Measurements from ENCODE around the gene DNAAF9.

The DNAAF9 gene

GRCh38 chr20:3434232-3434631, 26.8 kb upstream of the DNAAF9 start:
- Histone ChIP-seq H4K20me1 (ENCODE audit: insufficient read depth, low read length, poor library complexity, severe bottlenecking) (no peaks in the 10 kb centered on the region), H3K4me3 (ENCODE audit: low read length, poor library complexity, severe bottlenecking) (no peak overlapping the region), H3K4me1 (ENCODE audit: insufficient read depth, low read length, poor library complexity, severe bottlenecking) (no peaks in the 10 kb centered on the region), H3K9ac (ENCODE audit: low read depth, low read length, poor library complexity, severe bottlenecking) (no peak overlapping the region), H3K79me2 (ENCODE audit: insufficient read depth, low read length) (no peaks in the 10 kb centered on the region), H2AFZ (ENCODE audit: low read length) (no peak overlapping the region), H3F3A (ENCODE audit: low read depth) (no peaks in the 10 kb centered on the region), H3K4me2 (ENCODE audit: low read depth, low read length, poor library complexity, severe bottlenecking) (no peak overlapping the region), H3K9me3 (ENCODE audit: insufficient read depth, low read depth, low read length) (no peaks in the 10 kb centered on the region), H3K27me3 (ENCODE audit: insufficient read depth, low read length, poor library complexity, severe bottlenecking) (no peaks in the 10 kb centered on the region), H3K36me3 (ENCODE audit: insufficient read depth, low read length) (no peaks in the 10 kb centered on the region), H3K9me2 (replicated peaks; ENCODE audit: low read depth, low read length) (no peaks in the 10 kb centered on the region)
- TF ChIP-seq CTCF (conservative IDR thresholded peaks at IDR 0.05; ENCODE audit: low read length) (no peak), EZH2phosphoT487 (IDR thresholded peaks at IDR 0.05; ENCODE audit: borderline replicate concordance) (no peak)

- no peaks in the 10 kb centered on the region for H3K9me3 ChIP-seq (ENCODE audit: insufficient read depth, low read depth, low read length)
- H2AFZ ChIP-seq (ENCODE audit: low read length) = no peak overlapping the region
- TF ChIP-seq CTCF (conservative IDR thresholded peaks at IDR 0.05; ENCODE audit: low read length) = no peak
- no peak for TF ChIP-seq EZH2phosphoT487 (IDR thresholded peaks at IDR 0.05; ENCODE audit: borderline replicate concordance)
Measured at GRCh38 chr20:3433744-3434143, 26.3 kb upstream of the DNAAF9 start.

GRCh38 chr20:3432844-3433243, 25.4 kb upstream of the DNAAF9 start:
- no peak overlapping the region for H2AFZ ChIP-seq (ENCODE audit: low read length)
- no peaks in the 10 kb centered on the region for H3F3A ChIP-seq (ENCODE audit: low read depth)
- H3K36me3 ChIP-seq (ENCODE audit: insufficient read depth, low read length) = no peaks in the 10 kb centered on the region
- no peaks in the 10 kb centered on the region for H3K79me2 ChIP-seq (ENCODE audit: insufficient read depth, low read length)
- no peaks in the 10 kb centered on the region for H4K20me1 ChIP-seq (ENCODE audit: insufficient read depth, low read length, poor library complexity, severe bottlenecking)
- no peak overlapping the region for H3K9ac ChIP-seq (ENCODE audit: low read depth, low read length, poor library complexity, severe bottlenecking)
- H3K4me3 ChIP-seq (ENCODE audit: low read length, poor library complexity, severe bottlenecking) = no peak overlapping the region
- no peak overlapping the region for H3K4me2 ChIP-seq (ENCODE audit: low read depth, low read length, poor library complexity, severe bottlenecking)
- H3K9me2 ChIP-seq (replicated peaks; ENCODE audit: low read depth, low read length) = no peaks in the 10 kb centered on the region
- no peaks in the 10 kb centered on the region for H3K9me3 ChIP-seq (ENCODE audit: insufficient read depth, low read depth, low read length)
- H3K4me1 ChIP-seq (ENCODE audit: insufficient read depth, low read length, poor library complexity, severe bottlenecking) = no peaks in the 10 kb centered on the region
- no peaks in the 10 kb centered on the region for H3K27me3 ChIP-seq (ENCODE audit: insufficient read depth, low read length, poor library complexity, severe bottlenecking)
- TF ChIP-seq EZH2phosphoT487 (IDR thresholded peaks at IDR 0.05; ENCODE audit: borderline replicate concordance) (no peak), CTCF (conservative IDR thresholded peaks at IDR 0.05; ENCODE audit: low read length) (no peak)

More at GRCh38 chr20:3433744-3434143, 26.3 kb upstream of the DNAAF9 start:
- no peaks in the 10 kb centered on the region for H4K20me1 ChIP-seq (ENCODE audit: insufficient read depth, low read length, poor library complexity, severe bottlenecking)
- no peak overlapping the region for H3K9ac ChIP-seq (ENCODE audit: low read depth, low read length, poor library complexity, severe bottlenecking)
- no peaks in the 10 kb centered on the region for H3K4me1 ChIP-seq (ENCODE audit: insufficient read depth, low read length, poor library complexity, severe bottlenecking)
- no peak overlapping the region for H3K4me2 ChIP-seq (ENCODE audit: low read depth, low read length, poor library complexity, severe bottlenecking)
- no peaks in the 10 kb centered on the region for H3K9me2 ChIP-seq (replicated peaks; ENCODE audit: low read depth, low read length)
- H3K79me2 ChIP-seq (ENCODE audit: insufficient read depth, low read length) = no peaks in the 10 kb centered on the region
- H3K4me3 ChIP-seq (ENCODE audit: low read length, poor library complexity, severe bottlenecking) = no peak overlapping the region
- no peaks in the 10 kb centered on the region for H3K36me3 ChIP-seq (ENCODE audit: insufficient read depth, low read length)
- no peaks in the 10 kb centered on the region for H3F3A ChIP-seq (ENCODE audit: low read depth)
- H3K27me3 ChIP-seq (ENCODE audit: insufficient read depth, low read length, poor library complexity, severe bottlenecking) = no peaks in the 10 kb centered on the region

Data from Loucy (cell line).